MM.1S (cell line): ENCODE data around the gene ACIN1.
A peak's percentile ranks its signal among the peaks of the same experiment; 100 is the strongest.

Experiments
- DNase-seq: peaks from one replicate; pipeline ENCODE4 v3.0.0-alpha.2; 2015
- H2AFZ ChIP-seq: fragments of 300-600 bp; sonication (generic); 2 replicates; pipeline ENCODE4 v1.6.0; 2016; ENCODE audit warnings: antibody characterized with exemption, low read length
- H3F3A ChIP-seq: fragments of 300-600 bp; sonication (generic); 2 replicates; pipeline ENCODE4 v1.6.1; 2016; ENCODE audit warnings: mild to moderate bottlenecking, antibody characterized with exemption, low read length, moderate library complexity, mixed read lengths; ENCODE audit not compliant: insufficient read depth
- H3K27ac ChIP-seq: fragments of 300-600 bp; sonication (generic); 2 replicates; pipeline ENCODE4 v1.5.1; 2016; ENCODE audit warnings: mild to moderate bottlenecking, low read length
- H3K27me3 ChIP-seq: fragments of 300-600 bp; sonication (generic); replicated peaks from 2 replicates; pipeline ENCODE4 v1.6.0; 2016; ENCODE audit warnings: low read length; ENCODE audit not compliant: insufficient read depth
- H3K36me3 ChIP-seq: fragments of 300-600 bp; sonication (generic); replicated peaks from 2 replicates; pipeline ENCODE4 v1.6.1; 2016; ENCODE audit warnings: mild to moderate bottlenecking, low read length, mixed read lengths; ENCODE audit not compliant: insufficient read depth
- H3K4me1 ChIP-seq: fragments of 300-600 bp; sonication (generic); 2 replicates; pipeline ENCODE4 v1.6.1; 2016; ENCODE audit warnings: low read length, mixed read lengths
- H3K4me2 ChIP-seq: fragments of 300-600 bp; sonication (generic); 2 replicates; pipeline ENCODE4 v1.6.0; 2016; ENCODE audit warnings: low read depth, low read length
- H3K4me3 ChIP-seq: fragments of 300-600 bp; sonication (generic); 2 replicates; pipeline ENCODE4 v1.5.1; 2016; ENCODE audit warnings: low read length, mixed read lengths
- H3K79me2 ChIP-seq: fragments of 300-600 bp; sonication (generic); 2 replicates; pipeline ENCODE4 v1.6.1; 2016; ENCODE audit warnings: mixed run types, low read length, mixed read lengths
- H3K9ac ChIP-seq: fragments of 300-600 bp; sonication (generic); 2 replicates; pipeline ENCODE4 v1.6.1; 2016; ENCODE audit warnings: low read length, mixed read lengths
- H3K9me2 ChIP-seq: fragments of 300-600 bp; sonication (generic); replicated peaks from 2 replicates; pipeline ENCODE4 v1.6.1; 2016; ENCODE audit warnings: mild to moderate bottlenecking, low read length, mixed read lengths; ENCODE audit not compliant: insufficient read depth
- H3K9me3 ChIP-seq: fragments of 300-600 bp; sonication (generic); replicated peaks from 2 replicates; pipeline ENCODE4 v1.6.1; 2016; ENCODE audit warnings: mild to moderate bottlenecking, low read length, mixed read lengths; ENCODE audit not compliant: insufficient read depth
- H4K20me1 ChIP-seq: fragments of 300-600 bp; sonication (generic); 2 replicates; pipeline ENCODE4 v1.6.1; 2016; ENCODE audit warnings: mild to moderate bottlenecking, low read length, moderate library complexity, mixed read lengths; ENCODE audit not compliant: insufficient read depth
- EZH2 ChIP-seq: fragments of 300-600 bp; sonication (generic); optimal IDR thresholded peaks from 2 replicates; pipeline ENCODE3; 2017; ENCODE audit warnings: low read depth, mild to moderate bottlenecking, antibody characterized with exemption, low read length, mixed read lengths
- EZH2phosphoT487 ChIP-seq: fragments of 300-600 bp; sonication (generic); IDR thresholded peaks from 2 replicates; pipeline ENCODE4 v1.6.1; 2018; ENCODE audit warnings: antibody characterized with exemption, low read length
- TF ChIP-seq, protein P1 (sequence below): fragments of 300-600 bp; sonication (generic); IDR thresholded peaks from 2 replicates; pipeline ENCODE4 v1.5.1; 2016; ENCODE audit warnings: antibody characterized with exemption, low read length, mixed read lengths

Gene ACIN1

DNA sequence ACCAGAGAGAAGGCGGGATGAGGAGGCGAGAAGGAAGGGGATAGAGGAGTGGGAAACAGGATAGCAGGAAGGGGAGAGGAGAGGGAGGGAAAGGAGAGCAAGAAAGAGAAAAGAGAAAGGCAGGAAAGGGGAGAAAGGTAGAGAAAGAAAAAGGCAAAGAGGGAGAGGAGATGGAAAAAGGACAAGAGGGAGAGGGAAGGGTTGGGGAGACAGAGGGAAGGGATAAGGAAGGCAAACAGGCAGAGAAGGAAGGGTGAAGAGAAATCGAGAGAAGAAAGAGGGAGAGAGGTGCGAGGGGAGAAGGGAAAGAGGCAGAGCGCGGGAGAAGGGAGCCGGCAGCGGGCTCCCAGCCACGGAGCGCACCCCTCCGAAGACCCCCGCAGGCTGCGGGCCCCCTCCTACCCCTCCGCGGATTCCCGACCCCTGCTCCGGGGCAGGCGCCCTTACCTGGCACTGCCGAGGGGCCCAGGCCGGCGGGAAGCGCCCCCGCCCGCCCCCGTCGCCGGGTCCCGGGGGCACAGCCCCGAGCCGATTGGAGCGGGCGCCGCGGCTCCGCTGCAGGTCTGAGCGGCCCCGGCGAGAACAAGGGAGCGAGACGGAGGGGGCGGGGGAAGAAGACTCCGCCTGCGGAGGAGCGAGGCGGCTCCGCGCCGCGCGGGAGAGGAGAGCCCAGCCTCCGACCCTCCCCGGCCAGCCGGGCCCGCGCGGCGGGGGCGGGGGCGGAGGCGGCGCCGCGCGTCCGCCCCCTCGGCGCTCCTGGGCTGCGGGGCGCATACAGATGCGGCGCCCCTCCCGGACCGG is 37.8 kb downstream of the ACIN1 start, which contains the start of gene CDH24:
CDH24 (minus strand) TSS at position 565 of the 801 bp plus-strand sequence. CDS start 1,787 bp downstream, outside the sequence.
- Histone ChIP-seq H2AFZ (peak within 1 kb of the TSS; percentile 42; the same call in 1 of the 2 replicates), H3K36me3 (no peaks in the 10 kb centered on the region)

GRCh38 chr14:23056145-23056955 is 38.6 kb downstream of the ACIN1 start:
- H3K9ac ChIP-seq = peak overlapping the region; percentile 10; the same call in 1 of the 2 replicates
- H3K4me3 ChIP-seq = peak overlapping the region; percentile 51
- TF ChIP-seq, protein P1, sequence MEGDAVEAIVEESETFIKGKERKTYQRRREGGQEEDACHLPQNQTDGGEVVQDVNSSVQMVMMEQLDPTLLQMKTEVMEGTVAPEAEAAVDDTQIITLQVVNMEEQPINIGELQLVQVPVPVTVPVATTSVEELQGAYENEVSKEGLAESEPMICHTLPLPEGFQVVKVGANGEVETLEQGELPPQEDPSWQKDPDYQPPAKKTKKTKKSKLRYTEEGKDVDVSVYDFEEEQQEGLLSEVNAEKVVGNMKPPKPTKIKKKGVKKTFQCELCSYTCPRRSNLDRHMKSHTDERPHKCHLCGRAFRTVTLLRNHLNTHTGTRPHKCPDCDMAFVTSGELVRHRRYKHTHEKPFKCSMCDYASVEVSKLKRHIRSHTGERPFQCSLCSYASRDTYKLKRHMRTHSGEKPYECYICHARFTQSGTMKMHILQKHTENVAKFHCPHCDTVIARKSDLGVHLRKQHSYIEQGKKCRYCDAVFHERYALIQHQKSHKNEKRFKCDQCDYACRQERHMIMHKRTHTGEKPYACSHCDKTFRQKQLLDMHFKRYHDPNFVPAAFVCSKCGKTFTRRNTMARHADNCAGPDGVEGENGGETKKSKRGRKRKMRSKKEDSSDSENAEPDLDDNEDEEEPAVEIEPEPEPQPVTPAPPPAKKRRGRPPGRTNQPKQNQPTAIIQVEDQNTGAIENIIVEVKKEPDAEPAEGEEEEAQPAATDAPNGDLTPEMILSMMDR = peak; percentile 63
- no peak for TF ChIP-seq EZH2phosphoT487
- H3K27me3 ChIP-seq = no peaks in the 10 kb centered on the region
- peak overlapping the region; percentile 42; the same call in 1 of the 2 replicates for H2AFZ ChIP-seq
- no peak overlapping the region for H3K27ac ChIP-seq
- peak; percentile 64 for DNase-seq
- no peaks in the 10 kb centered on the region for H4K20me1 ChIP-seq
- no peaks in the 10 kb centered on the region for H3K36me3 ChIP-seq
- no peaks in the 10 kb centered on the region for H3K9me2 ChIP-seq
- no peaks in the 10 kb centered on the region for H3K9me3 ChIP-seq
- peak overlapping the region; percentile 89 for H3K4me2 ChIP-seq
- H3K79me2 ChIP-seq = no peaks in the 10 kb centered on the region
- H3K4me1 ChIP-seq = no peaks in the 10 kb centered on the region
- 0 out of 2 replicates have a peak, but pooled peaks cover 14% of the 10 kb centered on the region for H3F3A ChIP-seq

More for the DNA sequence above, 37.8 kb downstream of the ACIN1 start, which contains the start of gene CDH24:
- TF ChIP-seq, protein P1 = no peak
- TF ChIP-seq EZH2phosphoT487 (no peak), EZH2 (no peak)
- no peaks in the 10 kb centered on the region for H4K20me1 ChIP-seq
- H3K4me2 ChIP-seq = peak within 1 kb of the TSS; percentile 89
- no peaks in the 10 kb centered on the region for H3K9me3 ChIP-seq
- peak; percentile 61 for DNase-seq
- H3F3A ChIP-seq = 0 out of 2 replicates have a peak, but pooled peaks cover 14% of the 10 kb centered on the region
- no peaks in the 10 kb centered on the region for H3K4me1 ChIP-seq
- H3K9ac ChIP-seq = peak within 1 kb of the TSS; percentile 10; the same call in 1 of the 2 replicates
- H3K4me3 ChIP-seq = peak within 1 kb of the TSS; percentile 56
- H3K79me2 ChIP-seq = no peaks in the 10 kb centered on the region
- no peaks in the 10 kb centered on the region for H3K9me2 ChIP-seq
- H3K27ac ChIP-seq = no peak within 1 kb of the TSS
- H3K27me3 ChIP-seq = no peaks in the 10 kb centered on the region

DNA sequence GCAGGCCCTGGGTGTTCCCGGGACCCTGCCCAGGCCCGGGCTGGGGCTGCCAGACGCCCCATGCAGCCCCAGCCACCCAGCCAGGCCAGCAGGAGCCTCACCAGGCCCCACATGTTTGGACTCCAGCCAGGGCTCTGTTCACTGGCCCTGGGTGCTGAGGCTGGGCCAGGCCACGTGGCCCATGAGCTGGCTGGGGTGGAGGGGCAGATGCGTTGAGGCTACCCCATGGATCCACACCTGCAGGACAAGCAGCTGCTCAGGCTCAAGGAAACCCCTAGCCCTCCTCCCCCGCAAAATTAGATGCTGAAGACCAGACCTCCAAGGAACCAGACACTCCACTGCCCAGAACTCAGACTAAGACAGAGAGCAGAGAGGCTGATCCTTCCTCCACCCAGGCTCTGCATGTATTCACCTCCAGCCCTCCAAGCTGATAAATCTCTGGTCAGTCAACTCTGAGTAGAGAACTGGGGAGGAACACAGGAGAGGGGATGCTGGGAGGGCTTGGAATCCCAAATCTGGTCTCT is 39.3 kb downstream of the ACIN1 start:
- H3K27me3 ChIP-seq = no peaks in the 10 kb centered on the region
- H2AFZ ChIP-seq = no peak overlapping the region
- DNase-seq = no peak
- no peak overlapping the region for H3K4me3 ChIP-seq
- no peaks in the 10 kb centered on the region for H3K9me3 ChIP-seq
- H3F3A ChIP-seq = 0 out of 2 replicates have a peak, but pooled peaks cover 14% of the 10 kb centered on the region
- no peaks in the 10 kb centered on the region for H4K20me1 ChIP-seq
- no peaks in the 10 kb centered on the region for H3K79me2 ChIP-seq
- no peaks in the 10 kb centered on the region for H3K36me3 ChIP-seq
- H3K4me1 ChIP-seq = no peaks in the 10 kb centered on the region
- H3K9me2 ChIP-seq = no peaks in the 10 kb centered on the region
- H3K27ac ChIP-seq = no peak overlapping the region
- TF ChIP-seq EZH2 (no peak), EZH2phosphoT487 (no peak)
- TF ChIP-seq, protein P1 = no peak
- peak overlapping the region; percentile 89; the same call in 1 of the 2 replicates for H3K4me2 ChIP-seq
- no peak overlapping the region for H3K9ac ChIP-seq
